ENCODE results near the gene MAP6.

The MAP6 gene

DNA sequence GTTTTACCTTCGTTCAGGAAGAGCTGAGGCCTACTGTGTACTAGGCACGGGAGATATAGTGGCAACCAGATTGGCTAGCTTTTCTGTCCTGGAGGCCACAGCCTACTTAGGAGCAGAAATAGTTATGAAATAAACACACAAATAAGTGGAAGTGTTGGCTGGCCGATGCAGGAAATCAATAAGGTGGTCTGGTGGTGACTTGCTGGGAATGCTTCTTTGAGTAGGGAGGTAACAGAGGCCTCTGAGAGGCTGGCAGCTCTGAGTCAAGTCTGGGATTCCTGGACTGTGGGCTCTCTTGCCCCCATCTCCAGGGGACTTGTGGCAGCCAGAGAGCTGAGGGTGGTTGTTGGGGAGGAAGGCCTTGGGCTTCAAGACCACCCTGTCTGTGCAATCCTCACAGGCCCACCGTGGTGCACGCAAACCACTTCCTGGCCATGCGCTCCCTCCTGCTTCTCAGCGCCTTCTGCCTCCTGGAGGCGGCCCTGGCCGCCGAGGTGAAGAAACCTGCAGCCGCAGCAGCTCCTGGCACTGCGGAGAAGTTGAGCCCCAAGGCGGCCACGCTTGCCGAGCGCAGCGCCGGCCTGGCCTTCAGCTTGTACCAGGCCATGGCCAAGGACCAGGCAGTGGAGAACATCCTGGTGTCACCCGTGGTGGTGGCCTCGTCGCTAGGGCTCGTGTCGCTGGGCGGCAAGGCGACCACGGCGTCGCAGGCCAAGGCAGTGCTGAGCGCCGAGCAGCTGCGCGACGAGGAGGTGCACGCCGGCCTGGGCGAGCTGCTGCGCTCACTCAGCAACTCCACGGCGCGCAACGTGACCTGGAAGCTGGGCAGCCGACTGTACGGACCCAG, 102.7 kb downstream of the MAP6 start:
- no peak for FAIRE-seq

- FAIRE-seq = no peak
Observed at GRCh38 chr11:75565221-75565814, 103.5 kb downstream of the MAP6 start.

GRCh38 chr11:75563978-75564552, 104.8 kb downstream of the MAP6 start:
- FAIRE-seq = no peak

GRCh38 chr11:75563501-75563977, 105.3 kb downstream of the MAP6 start:
- no peak for FAIRE-seq

DNA sequence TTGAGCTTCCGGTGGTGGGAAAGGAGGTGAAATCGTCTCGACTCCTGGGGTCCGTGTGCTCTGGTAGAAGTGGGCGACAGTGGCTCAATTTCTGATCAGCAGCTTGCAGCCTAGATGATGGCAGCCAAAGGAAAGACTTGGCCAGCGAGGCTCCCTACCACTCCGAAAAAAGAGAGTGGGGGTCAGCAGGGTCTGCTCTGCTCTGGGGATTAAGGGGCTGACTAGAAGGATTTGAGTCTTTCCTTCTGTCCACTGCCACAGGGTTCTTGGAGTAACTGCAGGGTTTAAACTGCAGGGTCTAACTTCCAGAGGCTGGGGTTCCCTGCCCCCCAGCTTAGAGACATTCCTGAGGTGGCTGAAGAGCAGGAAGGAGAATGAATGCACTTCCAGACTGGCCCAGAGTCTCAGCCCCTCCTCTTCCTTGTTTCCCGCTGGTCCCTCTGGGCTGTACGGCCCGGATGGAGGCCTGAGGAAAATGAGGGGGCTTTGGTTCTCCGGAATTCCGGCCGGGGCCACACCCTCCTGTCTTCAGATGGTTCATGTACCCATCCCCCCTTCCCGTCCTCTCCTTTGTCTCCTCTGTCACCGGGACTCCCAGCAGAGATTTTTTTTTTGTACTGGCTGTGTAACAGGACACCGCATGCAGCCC, 105.9 kb downstream of the MAP6 start:
- FAIRE-seq = no peak

GRCh38 chr11:75562048-75562835, 106.6 kb downstream of the MAP6 start, which contains the start of gene SERPINH1:
Gene SERPINH1, plus strand, starts transcription at chr11:75562253. Its CDS starts 4,097 bp downstream, at chr11:75566350.
- FAIRE-seq = no peak

DNA sequence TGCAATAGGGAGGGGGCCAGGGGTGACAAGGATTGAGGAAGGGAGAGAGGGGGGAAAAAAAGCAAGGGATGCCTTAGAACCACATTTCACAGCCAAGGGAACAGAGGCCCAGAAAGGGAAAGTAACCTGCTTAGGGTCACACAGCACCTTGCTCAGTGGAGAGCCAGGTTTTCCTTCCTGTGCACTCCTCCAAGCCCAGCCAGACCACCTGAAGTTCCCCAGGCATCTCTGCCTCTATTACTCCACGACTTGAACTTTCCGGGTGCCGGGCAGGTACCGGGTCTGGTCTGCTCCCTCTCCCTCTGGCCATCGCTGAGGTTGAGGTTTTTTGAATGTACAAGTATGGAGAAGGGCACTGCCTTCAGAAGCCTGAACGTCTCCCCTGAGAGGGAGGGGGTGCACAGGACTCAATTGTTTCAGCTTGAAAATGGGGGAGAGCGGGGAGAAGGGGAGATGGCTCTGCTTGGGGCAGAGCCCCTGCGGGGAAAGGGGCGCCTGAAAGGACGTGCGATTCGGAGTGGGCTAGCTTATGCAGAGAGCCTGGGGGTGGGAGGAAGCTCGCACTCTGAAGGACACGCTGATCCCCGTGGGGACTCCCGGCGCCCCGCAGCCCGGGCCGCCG, 107.3 kb downstream of the MAP6 start:
- FAIRE-seq = no peak

GRCh38 chr11:75560644-75561043, 108.2 kb downstream of the MAP6 start:
- FAIRE-seq = no peak

- no peak for FAIRE-seq
Observed at GRCh38 chr11:75558939-75559843, 109.6 kb downstream of the MAP6 start.

DNA sequence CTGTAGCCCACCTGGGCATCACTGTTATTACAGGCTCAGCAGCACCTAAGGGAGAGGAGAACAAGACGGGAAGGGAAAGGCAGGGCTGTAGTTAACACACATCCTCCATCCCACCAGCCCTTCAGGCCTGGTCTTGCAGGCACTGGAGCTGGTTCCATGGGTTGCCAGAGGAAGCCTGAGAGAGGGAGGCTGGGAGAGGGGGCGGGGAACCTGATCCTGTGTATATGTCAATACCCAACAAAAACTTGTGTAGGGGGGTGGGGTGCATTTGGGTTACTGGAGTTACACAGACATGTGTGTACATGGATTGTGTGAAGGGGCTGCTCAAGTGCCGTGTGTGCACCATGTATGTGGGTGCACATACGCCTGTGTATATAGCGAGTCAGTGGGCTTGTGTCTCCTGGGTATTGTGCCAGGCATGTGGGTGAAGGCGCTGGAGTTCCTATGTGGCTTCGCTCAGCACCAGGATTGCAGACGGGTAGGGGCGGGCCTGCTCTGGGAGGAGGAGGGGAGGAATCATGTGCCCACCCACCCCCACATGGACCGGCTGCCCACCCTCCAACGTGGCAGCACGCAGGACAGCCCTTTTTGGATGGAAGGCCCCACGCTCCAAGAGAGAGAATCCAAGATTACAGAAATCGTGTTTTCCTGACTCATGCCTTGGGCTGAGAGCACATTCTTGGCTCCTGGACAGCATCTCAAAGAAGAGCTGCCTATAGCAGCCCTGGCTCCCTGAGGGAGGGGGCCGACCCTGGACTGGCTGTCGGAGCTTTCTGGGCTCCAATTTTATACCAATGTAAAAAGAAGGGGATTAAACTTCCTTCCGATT, 111.0 kb downstream of the MAP6 start:
- FAIRE-seq = no peak

DNA sequence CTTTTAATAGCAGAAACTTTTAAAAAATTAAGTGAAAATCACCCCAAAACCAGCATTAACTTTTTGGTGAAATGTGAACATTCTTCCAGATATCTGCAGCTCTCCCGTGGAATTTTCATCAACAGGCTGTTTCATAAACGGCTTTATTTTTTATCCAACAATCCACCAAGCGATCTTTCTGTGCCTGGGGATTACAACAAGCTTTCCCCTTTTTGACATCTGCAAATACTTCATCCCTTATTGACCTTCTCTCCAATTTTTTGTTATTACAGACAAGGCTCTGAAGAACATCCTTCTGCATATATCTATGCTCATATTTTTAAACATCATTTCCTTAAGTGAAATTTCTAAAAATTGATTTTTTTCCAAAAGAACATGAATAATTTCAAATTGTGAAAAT, 112.6 kb downstream of the MAP6 start:
- FAIRE-seq = no peak

GRCh38 chr11:75555079-75555811, 113.6 kb downstream of the MAP6 start:
- no peak for FAIRE-seq

DNA sequence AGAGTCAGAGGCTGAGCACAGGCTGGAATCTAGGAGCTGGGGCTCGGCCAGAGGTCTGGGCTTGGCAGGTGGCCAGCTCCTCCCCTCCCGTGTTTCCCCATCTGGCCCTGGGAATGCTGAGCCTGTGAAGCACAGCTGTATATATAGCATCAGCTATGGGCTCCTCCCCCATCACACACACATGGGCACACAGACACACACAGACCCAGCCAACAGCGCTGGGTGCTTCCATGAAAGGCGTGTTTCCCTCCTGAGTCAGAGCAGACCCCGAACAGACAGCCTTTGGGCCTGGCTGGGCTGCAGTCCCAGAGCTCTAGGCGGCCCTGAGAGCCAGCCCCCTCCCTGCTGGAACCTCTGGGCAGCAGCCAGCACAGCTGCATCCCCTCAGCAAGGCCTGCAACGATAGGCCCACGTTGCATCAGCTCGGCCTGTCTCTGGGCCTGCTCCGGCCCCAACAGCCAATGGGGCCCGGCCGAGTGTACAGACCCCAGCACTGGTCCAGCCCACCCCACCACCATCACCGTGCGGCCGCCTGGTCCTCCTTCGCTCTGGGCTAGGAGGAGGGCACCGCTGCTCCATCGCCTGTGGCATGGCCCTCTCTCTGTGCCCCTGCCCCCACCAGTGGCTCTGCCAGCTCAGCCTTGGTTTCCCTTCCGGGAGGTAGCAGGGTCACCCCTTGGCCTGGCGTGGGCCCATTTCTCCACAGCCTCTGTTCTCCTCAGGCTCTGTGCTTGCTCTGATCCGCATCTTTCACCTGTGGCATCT, 114.4 kb downstream of the MAP6 start:
- FAIRE-seq = no peak

DNA sequence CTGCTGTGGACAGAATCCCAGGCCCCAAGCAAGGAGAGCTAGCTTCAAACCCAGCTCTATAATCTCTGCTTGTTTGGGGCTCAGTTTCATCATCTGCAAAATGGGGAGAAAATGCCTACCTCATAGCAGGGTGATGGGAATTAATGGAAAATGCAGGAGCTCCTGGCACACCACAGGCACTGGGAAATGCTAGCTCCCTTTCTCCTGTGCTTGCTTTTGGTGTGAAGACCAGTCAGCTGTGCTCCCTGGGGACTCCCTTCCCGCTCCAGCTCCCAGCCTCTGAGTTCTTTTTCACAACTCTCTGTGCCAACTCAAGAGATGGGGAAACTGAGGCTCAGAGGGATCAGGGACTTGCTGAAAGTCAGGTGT, 115.0 kb downstream of the MAP6 start:
- FAIRE-seq = no peak

DNA sequence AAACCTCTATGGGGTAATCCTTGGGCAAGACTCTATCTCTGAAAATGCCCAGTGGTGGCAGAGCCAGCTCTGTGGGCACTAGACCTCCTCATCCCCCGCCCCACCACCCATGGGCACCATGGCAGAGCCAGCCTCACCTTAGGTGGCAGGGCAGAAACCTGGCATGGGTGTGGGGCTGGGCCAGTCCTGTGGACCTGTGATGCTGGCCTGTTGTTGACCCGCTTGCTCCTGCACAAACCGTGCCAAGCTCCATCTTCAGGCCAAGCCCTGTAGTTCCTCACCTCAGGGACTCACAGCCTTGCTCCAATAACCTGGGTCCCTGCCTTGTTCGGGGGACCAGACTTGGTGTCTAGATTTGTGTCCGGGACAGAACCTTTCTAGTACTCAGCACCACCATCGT, 115.7 kb downstream of the MAP6 start:
- no peak for FAIRE-seq

DNA sequence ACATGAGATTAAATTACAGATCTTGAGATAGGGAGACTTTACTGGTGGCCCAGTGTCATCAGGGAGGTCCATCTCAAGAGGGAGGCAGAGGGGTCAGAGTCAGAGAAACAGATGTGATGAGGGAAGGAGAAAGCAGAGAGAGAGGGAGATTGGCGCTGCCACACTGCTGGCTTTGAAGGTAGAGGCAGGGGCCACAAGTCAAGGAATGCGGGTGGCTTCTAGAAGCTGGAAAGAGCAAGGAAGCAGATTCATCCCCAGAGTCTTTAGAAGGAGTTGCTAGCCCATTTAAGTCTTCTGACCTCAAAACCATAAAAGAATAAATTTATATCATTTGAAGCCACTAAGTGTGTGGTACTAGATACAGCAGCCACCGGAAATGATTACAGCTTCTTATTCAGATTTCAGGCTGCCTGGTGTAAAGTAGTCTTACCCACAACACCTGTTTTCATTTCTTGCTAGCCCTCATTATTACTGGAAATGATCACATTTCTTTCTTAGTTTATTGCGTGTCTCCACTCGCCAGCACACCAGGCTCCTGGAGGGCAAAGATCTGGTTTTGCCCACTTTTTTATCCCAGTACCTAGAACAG, 119.4 kb downstream of the MAP6 start:
- no peak for FAIRE-seq

DNA sequence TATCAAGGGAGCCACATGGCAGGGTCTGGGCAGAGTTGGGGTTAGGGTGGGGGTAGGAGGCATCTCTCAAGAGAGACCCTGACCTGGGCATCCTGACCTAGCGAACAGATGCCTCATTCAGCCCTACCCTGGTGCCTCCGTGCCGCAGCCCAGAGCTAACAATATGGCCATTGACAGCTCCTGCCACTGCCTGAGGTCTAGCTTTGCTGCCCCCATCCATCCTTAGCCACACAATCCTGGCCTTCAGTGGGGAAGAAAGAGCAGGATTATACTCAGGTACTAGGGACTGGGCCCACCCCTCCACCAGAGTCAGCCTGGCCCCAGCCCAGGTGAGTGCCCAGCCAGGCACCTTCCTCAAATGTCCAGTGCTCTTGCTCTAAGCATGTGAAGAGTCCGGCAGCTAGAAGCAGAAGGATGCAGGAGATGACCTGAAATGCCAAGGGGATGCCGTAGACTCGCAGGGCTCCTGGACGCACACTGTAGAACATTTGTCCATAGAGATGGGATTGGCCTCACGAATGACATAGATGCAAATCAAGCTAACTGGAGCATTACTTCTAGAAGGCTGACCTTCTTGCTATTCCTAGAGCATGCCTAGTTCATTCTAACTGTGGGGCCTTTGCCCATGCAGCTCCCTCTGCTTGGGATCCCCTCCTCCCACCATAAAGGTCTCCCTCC, 120.1 kb downstream of the MAP6 start:
- no peak for FAIRE-seq

DNA sequence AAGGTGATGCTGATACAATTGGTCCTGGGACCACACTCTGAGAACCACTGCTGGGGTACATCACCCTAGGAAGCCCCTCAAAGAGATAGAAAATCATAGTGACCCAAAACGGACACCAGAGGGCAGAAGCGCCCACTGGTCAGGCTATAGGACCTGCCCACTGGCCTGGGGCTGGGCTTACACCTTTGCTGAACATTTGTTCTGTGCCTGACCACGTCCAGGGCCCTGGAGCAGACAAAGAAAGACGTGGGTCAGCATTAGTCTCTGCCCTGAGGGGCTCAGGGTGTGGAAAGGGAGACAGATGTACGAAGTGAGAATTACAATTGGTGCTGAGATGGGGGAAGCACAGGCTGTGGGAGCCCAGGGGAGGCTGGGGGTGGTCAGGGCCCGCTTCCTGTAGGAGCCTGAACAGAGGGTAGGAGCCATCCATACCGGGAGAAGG, 121.2 kb downstream of the MAP6 start:
- no peak for FAIRE-seq
